SH-SY5Y (cell line): ENCODE data around the gene NOP16.

Source experiments
- GATA2 ChIP-seq: IDR thresholded peaks from 2 replicates; pipeline ENCODE4 v1.6.1; 2011; ENCODE audit warnings: mild to moderate bottlenecking, low read depth, low read length
- GATA3 ChIP-seq: IDR thresholded peaks from 2 replicates; pipeline ENCODE4 v1.6.1; 2011; ENCODE audit warnings: low read depth, mild to moderate bottlenecking, low read length, moderate library complexity

DNA sequence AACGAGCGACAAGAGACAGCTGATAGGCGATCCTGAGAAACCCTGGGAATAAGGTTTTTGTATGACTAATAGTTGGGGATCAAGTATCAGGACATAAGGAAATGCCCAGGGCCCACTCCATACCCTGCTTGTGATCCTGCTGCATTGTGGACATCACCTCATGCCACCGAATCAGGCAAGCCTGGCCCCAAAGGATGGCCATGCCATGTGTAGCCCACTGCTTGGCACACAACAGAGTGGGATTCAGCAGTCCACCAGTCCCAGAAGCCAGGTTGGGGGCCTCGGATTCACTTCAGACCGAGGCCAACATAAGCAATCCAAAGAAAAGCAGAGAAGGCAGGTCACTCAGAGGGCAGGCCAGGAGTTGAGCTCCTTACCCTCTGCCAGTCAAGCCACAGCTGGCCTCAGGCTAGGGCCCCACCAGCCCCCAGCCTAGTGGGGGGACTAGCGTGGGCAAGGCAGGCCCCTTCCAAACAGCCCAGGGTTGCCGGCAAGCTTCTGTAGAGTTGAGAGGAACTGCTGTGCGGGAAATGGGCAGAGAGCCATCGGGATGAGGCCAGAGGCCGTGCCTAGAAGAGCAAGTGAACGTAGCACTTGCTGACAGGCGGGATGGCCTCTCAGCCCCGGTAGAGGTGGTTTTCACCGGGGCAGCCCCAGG lies 5.0 kb downstream of the NOP16 start:
- TF ChIP-seq GATA2, result no peak
- no peak for TF ChIP-seq GATA3
